Natural killer cell treated with Interleukin-12 subunit alpha and Interleukin-12 subunit beta and Interleukin-15 and Interleukin-18, amount 100 ng/mL, for 72 hours (primary cell): ENCODE data around the gene LRG1. TPM values are rescaled to one million over a fixed set of nuclear protein-coding genes. Genes with fewer than 3 reads are reported as not detected.

Source experiments
- ATAC-seq, 2 donors: fragments of 150-1000 bp; cut with Tn5 transposase in 1 of 2; sonication (Bioruptor Pico), chemical (Tn5 transposase) in 1 of 2; 2 replicates each; pipeline ENCODE4 v1.10.0; 2021
- DNase-seq: peaks from one replicate; pipeline ENCODE4 v3.0.0; 2022; ENCODE audit warnings: low spot score
- H3K27ac Mint-ChIP-seq, 2 donors: 1 replicate in 1 of 2; 2 replicates in 1 of 2; pipeline ENCODE4 v1.8.0; 2022; ENCODE audit warnings: mixed read lengths in 2 of 2, mild to moderate bottlenecking in 1 of 2, moderate library complexity in 1 of 2
- H3K27me3 Mint-ChIP-seq, 2 donors: 1 replicate in 1 of 2; 2 replicates in 1 of 2; pipeline ENCODE4 v1.8.0; 2022; ENCODE audit warnings: mixed read lengths in 2 of 2
- H3K36me3 Mint-ChIP-seq: one replicate; pipeline ENCODE4 v1.8.0; 2022; ENCODE audit warnings: mixed read lengths
- H3K4me1 Mint-ChIP-seq, 2 donors: 1 replicate in 1 of 2; 2 replicates in 1 of 2; pipeline ENCODE4 v1.8.0; 2022; ENCODE audit warnings: low read depth in 2 of 2, mixed read lengths in 2 of 2, mild to moderate bottlenecking in 1 of 2
- H3K4me3 Mint-ChIP-seq: one replicate; pipeline ENCODE4 v1.8.0; 2022; ENCODE audit warnings: mixed read lengths
- H3K9me3 Mint-ChIP-seq: 2 replicates; pipeline ENCODE4 v1.8.0; 2022; ENCODE audit warnings: mixed read lengths
- total RNA-seq, 2 donors: library from RNA; stranded (reverse); gene quantifications; one replicate each; pipeline ENCODE4 v1.2.3, GENCODE V29; 2022

LRG1 gene
- total RNA-seq, 2 donors from 2014 or later = 0.36 TPM; not detected in 1

GRCh38 chr19:4580021-4580901 lies 40.4 kb upstream of the LRG1 start:
- Mint-ChIP-seq H3K4me1 (peaks cover 3 to 6% of the 10 kb centered on the region in 2 donors), H3K27me3 (peaks cover 30 to 34% of the 10 kb centered on the region in 2 donors), H3K9me3 (no peaks in the 10 kb centered on the region), H3K4me3 (no peak overlapping the region), H3K36me3 (no peaks in the 10 kb centered on the region), H3K27ac (no peak overlapping the region)
- DNase-seq (no peak), ATAC-seq (no peak)

- Mint-ChIP-seq H3K9me3 (no peaks in the 10 kb centered on the region), H3K27me3 (peaks cover 30 to 34% of the 10 kb centered on the region in 2 donors), H3K36me3 (no peaks in the 10 kb centered on the region), H3K27ac (no peak overlapping the region), H3K4me3 (no peak overlapping the region), H3K4me1 (peaks cover 3 to 6% of the 10 kb centered on the region in 2 donors)
- ATAC-seq (no peak), DNase-seq (no peak)
Measured at GRCh38 chr19:4579389-4579788, 39.6 kb upstream of the LRG1 start.

GRCh38 chr19:4578552-4579248 lies 38.9 kb upstream of the LRG1 start:
- H3K27me3 Mint-ChIP-seq = peaks cover 30 to 34% of the 10 kb centered on the region in 2 donors
- no peaks in the 10 kb centered on the region for H3K36me3 Mint-ChIP-seq
- H3K27ac Mint-ChIP-seq = no peak overlapping the region
- DNase-seq (no peak), ATAC-seq (no peak)
- no peaks in the 10 kb centered on the region for H3K9me3 Mint-ChIP-seq
- H3K4me3 Mint-ChIP-seq = no peak overlapping the region
- H3K4me1 Mint-ChIP-seq = peaks cover 3 to 6% of the 10 kb centered on the region in 2 donors

GRCh38 chr19:4577020-4577782 lies 37.4 kb upstream of the LRG1 start:
- Mint-ChIP-seq H3K27me3 (peaks cover 22 to 28% of the 10 kb centered on the region in 2 donors), H3K9me3 (no peaks in the 10 kb centered on the region), H3K36me3 (no peaks in the 10 kb centered on the region), H3K27ac (no peak overlapping the region), H3K4me1 (peaks cover 1 to 3% of the 10 kb centered on the region in 2 donors), H3K4me3 (no peak overlapping the region)
- DNase-seq (no peak), ATAC-seq (no peak)

GRCh38 chr19:4576016-4576933 lies 36.4 kb upstream of the LRG1 start:
- DNase-seq (no peak), ATAC-seq (peak; percentile 41 to 68)
- no peaks in the 10 kb centered on the region for H3K4me1 Mint-ChIP-seq
- H3K4me3 Mint-ChIP-seq = no peak overlapping the region
- H3K9me3 Mint-ChIP-seq = no peaks in the 10 kb centered on the region
- peaks cover 17 to 22% of the 10 kb centered on the region in 2 donors for H3K27me3 Mint-ChIP-seq
- H3K27ac Mint-ChIP-seq = no peak overlapping the region
- H3K36me3 Mint-ChIP-seq = no peaks in the 10 kb centered on the region

- Mint-ChIP-seq H3K27me3 (peaks cover 17 to 22% of the 10 kb centered on the region in 2 donors), H3K36me3 (no peaks in the 10 kb centered on the region), H3K4me1 (no peaks in the 10 kb centered on the region), H3K27ac (no peak overlapping the region), H3K4me3 (no peak overlapping the region), H3K9me3 (no peaks in the 10 kb centered on the region)
- DNase-seq = no peak
- peak in 1 of 2 donors; percentile 38 for ATAC-seq
Measured at GRCh38 chr19:4575267-4576015, 35.6 kb upstream of the LRG1 start.

GRCh38 chr19:4573682-4574081 lies 33.8 kb upstream of the LRG1 start:
- Mint-ChIP-seq H3K27ac (no peak overlapping the region), H3K27me3 (peaks cover 10 to 17% of the 10 kb centered on the region in 2 donors), H3K9me3 (no peaks in the 10 kb centered on the region), H3K4me3 (no peak overlapping the region), H3K36me3 (no peaks in the 10 kb centered on the region), H3K4me1 (no peaks in the 10 kb centered on the region)
- ATAC-seq (no peak), DNase-seq (no peak)

- no peaks in the 10 kb centered on the region for H3K9me3 Mint-ChIP-seq
- H3K36me3 Mint-ChIP-seq = no peaks in the 10 kb centered on the region
- ATAC-seq (no peak), DNase-seq (no peak)
- no peak overlapping the region for H3K4me3 Mint-ChIP-seq
- H3K27me3 Mint-ChIP-seq = peaks cover 6 to 8% of the 10 kb centered on the region in 2 donors
- no peaks in the 10 kb centered on the region for H3K4me1 Mint-ChIP-seq
- no peak overlapping the region for H3K27ac Mint-ChIP-seq
Measured at GRCh38 chr19:4571305-4571917, 31.6 kb upstream of the LRG1 start.

- no peaks in the 10 kb centered on the region for H3K4me1 Mint-ChIP-seq
Measured at GRCh38 chr19:4570916-4571304, 31.1 kb upstream of the LRG1 start.

GRCh38 chr19:4570402-4570801 lies 30.6 kb upstream of the LRG1 start:
- Mint-ChIP-seq H3K4me1 (no peaks in the 10 kb centered on the region), H3K36me3 (no peaks in the 10 kb centered on the region), H3K9me3 (no peaks in the 10 kb centered on the region), H3K4me3 (no peak overlapping the region), H3K27ac (no peak overlapping the region), H3K27me3 (peaks cover 0 to 2% of the 10 kb centered on the region in 2 donors)
- ATAC-seq (no peak), DNase-seq (no peak)

More at GRCh38 chr19:4570916-4571304, 31.1 kb upstream of the LRG1 start:
- Mint-ChIP-seq H3K4me3 (no peak overlapping the region), H3K27me3 (peaks cover 3% of the 10 kb centered on the region in 2 donors), H3K36me3 (no peaks in the 10 kb centered on the region), H3K9me3 (no peaks in the 10 kb centered on the region), H3K27ac (no peak overlapping the region)
- DNase-seq = no peak
- ATAC-seq = no peak

- DNase-seq = no peak
- Mint-ChIP-seq H3K36me3 (no peaks in the 10 kb centered on the region), H3K9me3 (no peaks in the 10 kb centered on the region), H3K27me3 (peaks cover 0 to 2% of the 10 kb centered on the region in 2 donors), H3K4me3 (no peak overlapping the region), H3K4me1 (no peaks in the 10 kb centered on the region), H3K27ac (no peak overlapping the region)
- no peak for ATAC-seq
Measured at GRCh38 chr19:4568886-4569285, 29.1 kb upstream of the LRG1 start.

- ATAC-seq = peak; percentile 18 to 71
- no peak overlapping the region for H3K4me3 Mint-ChIP-seq
- peaks cover 0 to 2% of the 10 kb centered on the region in 2 donors for H3K27me3 Mint-ChIP-seq
- no peaks in the 10 kb centered on the region for H3K36me3 Mint-ChIP-seq
- no peak overlapping the region for H3K27ac Mint-ChIP-seq
- H3K9me3 Mint-ChIP-seq = no peaks in the 10 kb centered on the region
- no peak for DNase-seq
- H3K4me1 Mint-ChIP-seq = no peaks in the 10 kb centered on the region
Measured at GRCh38 chr19:4567584-4568071, 27.8 kb upstream of the LRG1 start.
